Parathyroid adenoma (tissue), 2 donors: ENCODE measurements around the gene MBTPS1.

Experiments used
- H2AFZ ChIP-seq: fragments of 300-600 bp; sonication (generic); one replicate; pipeline ENCODE4 v1.7.0; 2017; ENCODE audit warnings: antibody characterized with exemption, mild to moderate bottlenecking
- H3K27ac ChIP-seq: fragments of 300-600 bp; sonication (generic); one replicate; pipeline ENCODE4 v1.7.0; 2017
- H3K27me3 ChIP-seq: fragments of 300-600 bp; sonication (generic); one replicate; pipeline ENCODE4 v1.7.0; 2017; ENCODE audit warnings: low read length; ENCODE audit not compliant: control insufficient read depth, insufficient read depth
- H3K36me3 ChIP-seq: fragments of 300-600 bp; sonication (generic); one replicate; pipeline ENCODE4 v1.7.0; 2017; ENCODE audit warnings: low read length; ENCODE audit not compliant: control insufficient read depth, insufficient read depth
- H3K4me1 ChIP-seq: fragments of 300-600 bp; sonication (generic); one replicate; pipeline ENCODE4 v1.7.0; 2017; ENCODE audit warnings: control low read depth
- H3K4me2 ChIP-seq: fragments of 300-600 bp; sonication (generic); one replicate; pipeline ENCODE4 v1.7.0; 2017; ENCODE audit warnings: low read length
- H3K4me3 ChIP-seq: fragments of 300-600 bp; sonication (generic); one replicate; pipeline ENCODE4 v1.7.0; 2017; ENCODE audit warnings: low read depth, low read length
- H3K79me2 ChIP-seq: fragments of 300-600 bp; sonication (generic); one replicate; pipeline ENCODE4 v1.7.0; 2017; ENCODE audit warnings: control low read depth
- H3K9ac ChIP-seq: fragments of 300-600 bp; sonication (generic); one replicate; pipeline ENCODE4 v1.7.0; 2017; ENCODE audit warnings: mild to moderate bottlenecking
- H3K9me3 ChIP-seq: fragments of 300-600 bp; sonication (generic); one replicate; pipeline ENCODE4 v1.7.0; 2017; ENCODE audit warnings: low read length; ENCODE audit not compliant: control insufficient read depth
- CTCF ChIP-seq: fragments of 300-600 bp; sonication (generic); IDR thresholded peaks from one replicate; pipeline ENCODE4 v1.7.0; 2017; ENCODE audit warnings: antibody characterized with exemption, mild to moderate bottlenecking
- donor health status: primary hyperparathyroidism.

The MBTPS1 gene

DNA sequence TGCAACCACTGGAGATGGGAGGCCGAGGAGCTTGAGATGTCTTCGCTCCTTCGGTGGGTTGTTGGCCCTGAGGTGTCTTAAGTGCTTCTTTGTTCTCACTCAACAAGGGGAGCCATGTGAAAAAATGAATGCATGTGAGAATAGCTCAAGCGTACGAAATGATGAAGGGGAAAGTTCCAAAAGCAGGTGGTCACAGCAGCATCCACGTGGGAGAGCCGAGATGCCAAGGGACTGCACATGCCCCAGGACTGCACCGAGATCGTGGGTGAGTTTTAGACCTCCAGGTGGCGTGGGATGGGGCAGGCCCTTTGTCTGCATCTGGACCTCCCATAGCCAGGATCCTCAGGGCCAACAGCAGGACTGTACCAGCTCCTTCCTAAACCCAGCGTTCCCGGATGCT lies 82.2 kb downstream of the MBTPS1 start:
- H3K4me3 ChIP-seq, result no peak overlapping the region
- H3K9me3 ChIP-seq, result no peaks in the 10 kb centered on the region
- H3K79me2 ChIP-seq, result no peaks in the 10 kb centered on the region
- no peak overlapping the region for H3K27ac ChIP-seq
- no peak overlapping the region for H3K4me2 ChIP-seq
- TF ChIP-seq CTCF, result no peak
- no peaks in the 10 kb centered on the region for H3K36me3 ChIP-seq
- no peaks in the 10 kb centered on the region for H3K27me3 ChIP-seq
- no peak overlapping the region for H3K9ac ChIP-seq
- peaks cover 5% of the 10 kb centered on the region for H3K4me1 ChIP-seq
- no peak overlapping the region for H2AFZ ChIP-seq

DNA sequence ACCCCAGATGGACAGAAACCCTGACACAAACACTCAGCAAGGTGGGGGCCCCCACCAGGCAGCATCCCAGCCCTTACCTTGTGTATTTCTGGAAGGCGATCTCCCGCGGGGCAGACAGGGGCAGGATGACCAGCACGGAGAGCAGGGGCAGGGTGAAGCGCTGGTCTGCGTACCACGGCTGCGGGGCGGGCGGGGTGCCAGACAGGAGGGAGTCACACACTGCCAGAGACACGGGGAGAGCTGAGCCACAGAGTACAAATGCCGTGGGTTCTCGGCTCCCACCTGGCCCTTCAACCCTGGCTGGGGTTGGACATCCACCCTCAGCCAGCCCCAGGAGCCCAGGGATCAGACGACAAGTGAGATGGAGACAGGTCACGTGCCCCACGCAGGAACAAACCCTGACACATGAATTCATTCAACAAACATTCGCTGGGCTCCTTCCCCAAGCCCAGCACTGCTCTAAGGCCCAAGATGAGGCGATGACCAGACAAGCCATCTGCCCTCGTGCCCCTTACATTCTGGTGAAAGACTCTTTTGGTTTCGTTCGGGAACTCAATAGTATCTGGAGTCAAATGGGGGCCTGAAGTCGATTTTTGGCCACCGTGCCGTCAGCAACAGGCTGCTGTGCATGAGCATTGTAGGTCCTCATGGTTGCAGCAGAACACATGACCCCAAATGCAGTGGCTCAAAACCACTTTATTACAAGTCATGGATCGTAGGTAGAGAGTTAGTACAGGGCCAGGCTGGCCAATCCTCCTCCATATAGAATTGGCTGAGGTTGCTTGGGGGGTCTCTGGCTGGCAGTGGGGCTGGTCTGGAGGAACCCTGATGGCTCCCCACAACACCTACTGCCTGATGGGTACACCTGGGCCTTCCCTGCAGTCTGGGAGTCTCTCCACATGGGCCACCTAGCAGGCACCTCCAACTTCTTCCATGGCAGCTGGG lies 83.2 kb downstream of the MBTPS1 start:
- H2AFZ ChIP-seq, result no peak overlapping the region
- no peaks in the 10 kb centered on the region for H3K9me3 ChIP-seq
- H3K4me2 ChIP-seq, result no peak overlapping the region
- H3K4me3 ChIP-seq, result no peak overlapping the region
- no peaks in the 10 kb centered on the region for H3K27me3 ChIP-seq
- H3K79me2 ChIP-seq, result no peaks in the 10 kb centered on the region
- no peak overlapping the region for H3K9ac ChIP-seq
- H3K27ac ChIP-seq, result no peak overlapping the region
- TF ChIP-seq CTCF, result no peak
- H3K36me3 ChIP-seq, result no peaks in the 10 kb centered on the region
- H3K4me1 ChIP-seq, result peaks cover 5% of the 10 kb centered on the region

DNA sequence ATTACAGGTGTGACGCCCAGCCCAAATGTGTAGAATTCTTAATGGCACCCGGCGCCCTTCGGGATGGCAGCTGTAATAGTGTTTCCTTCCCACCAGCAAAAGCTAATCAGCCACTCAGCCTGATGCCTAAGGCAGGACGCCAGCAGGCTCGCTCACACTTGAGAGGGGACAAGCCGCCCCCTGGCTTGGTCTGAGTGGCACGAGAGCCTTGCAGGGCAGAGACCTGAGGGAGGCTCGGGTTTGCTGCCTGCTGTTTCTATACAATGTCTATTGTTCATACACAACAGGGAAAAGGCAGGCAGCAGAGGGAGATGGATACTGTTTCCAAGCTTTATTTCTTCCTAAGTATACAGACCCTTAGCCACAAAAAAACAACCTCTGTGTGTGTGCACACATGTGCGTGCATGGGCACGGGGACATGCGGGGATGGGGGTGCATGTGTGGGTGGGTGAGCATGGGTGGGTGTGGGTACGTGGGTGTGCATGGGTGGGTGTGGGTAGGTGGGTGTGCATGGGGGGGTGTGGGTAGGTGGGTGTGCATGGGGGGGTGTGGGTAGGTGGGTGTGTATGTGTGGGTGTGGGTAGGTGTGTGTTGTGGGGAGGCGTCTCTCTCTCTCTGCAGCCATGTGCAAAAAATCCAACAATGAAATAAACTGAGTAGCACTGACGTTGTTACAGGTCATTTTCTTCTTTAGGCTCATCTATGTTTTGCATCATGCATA lies 84.1 kb downstream of the MBTPS1 start:
- Histone ChIP-seq H3K4me3 (no peak overlapping the region), H3K4me1 (peaks cover 5% of the 10 kb centered on the region), H3K36me3 (no peaks in the 10 kb centered on the region), H3K79me2 (no peaks in the 10 kb centered on the region), H3K9ac (no peak overlapping the region), H2AFZ (no peak overlapping the region), H3K27me3 (no peaks in the 10 kb centered on the region), H3K4me2 (no peak overlapping the region), H3K27ac (no peak overlapping the region), H3K9me3 (no peaks in the 10 kb centered on the region)
- no peak for TF ChIP-seq CTCF

DNA sequence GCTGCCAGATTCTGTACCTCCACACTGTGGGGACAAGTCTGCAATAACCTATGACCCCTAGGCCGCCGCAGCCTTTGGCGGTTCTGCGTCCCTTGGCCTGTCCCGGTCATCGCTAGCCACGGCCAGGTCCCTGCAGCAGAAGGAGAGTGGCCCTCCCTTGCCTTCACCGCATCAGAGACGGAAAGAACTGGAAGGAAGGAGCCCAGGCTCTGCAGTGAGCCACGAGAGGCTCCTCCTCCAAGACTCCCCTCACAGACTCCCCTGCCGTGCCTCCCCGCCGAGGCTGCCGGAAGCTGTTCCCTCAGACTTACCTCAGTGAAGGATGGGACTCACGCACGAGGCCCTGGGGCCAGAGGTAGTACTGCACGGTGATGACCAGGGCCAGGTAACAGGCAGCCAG lies 85.2 kb downstream of the MBTPS1 start:
- Histone ChIP-seq H3K4me1 (no peaks in the 10 kb centered on the region), H2AFZ (no peak overlapping the region), H3K36me3 (no peaks in the 10 kb centered on the region), H3K4me2 (no peak overlapping the region), H3K79me2 (no peaks in the 10 kb centered on the region), H3K27me3 (no peaks in the 10 kb centered on the region), H3K9me3 (no peaks in the 10 kb centered on the region), H3K27ac (no peak overlapping the region), H3K9ac (no peak overlapping the region), H3K4me3 (no peak overlapping the region)
- TF ChIP-seq CTCF, result no peak
